ENCODE data around the gene MZT2B.
A peak's percentile ranks its signal among the peaks of the same experiment; 100 is the strongest.
"Not testable (repeated sequence)": the region's sequence is repeated elsewhere in the genome, so short reads cannot be mapped to it uniquely, and the experiment has no call there.

Gene MZT2B

DNA sequence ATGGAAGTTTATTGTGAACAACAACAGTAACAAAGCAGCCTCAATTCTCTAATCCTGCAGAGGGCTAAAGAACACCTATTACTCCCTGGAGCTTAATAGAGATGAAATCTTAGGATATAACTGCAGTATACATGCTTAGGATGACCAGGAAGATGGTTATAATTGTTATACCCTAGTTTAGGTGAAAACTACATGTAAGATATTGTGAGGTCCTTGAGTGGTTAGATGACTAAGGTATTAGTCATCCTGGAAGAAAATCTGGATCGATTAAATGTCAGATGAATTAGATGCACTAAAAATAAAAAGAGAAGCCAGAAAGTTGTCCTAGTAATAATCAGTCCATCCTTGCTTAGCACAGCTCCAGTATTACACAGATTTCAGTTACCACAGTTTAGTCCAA, 38.4 kb downstream of the MZT2B start:
- DNase-seq, result not testable (repeated sequence)

- peak; percentile 25 for DNase-seq
These were observed 40.5 kb downstream of the MZT2B start for GRCh38 chr2:130222523-130222922.

- not testable (repeated sequence) for DNase-seq
These were observed 45.9 kb downstream of the MZT2B start for GRCh38 chr2:130228005-130228404.

- not testable (repeated sequence) for DNase-seq
These were observed 46.6 kb downstream of the MZT2B start for GRCh38 chr2:130228467-130229160.

- peak; percentile 43 for DNase-seq
These were observed 47.1 kb downstream of the MZT2B start for GRCh38 chr2:130229161-130229510.

- not testable (repeated sequence) for DNase-seq
These were observed 48.3 kb downstream of the MZT2B start for GRCh38 chr2:130230376-130230775.

- DNase-seq, result not testable (repeated sequence)
These were observed 48.8 kb downstream of the MZT2B start for GRCh38 chr2:130230907-130231306.

DNA sequence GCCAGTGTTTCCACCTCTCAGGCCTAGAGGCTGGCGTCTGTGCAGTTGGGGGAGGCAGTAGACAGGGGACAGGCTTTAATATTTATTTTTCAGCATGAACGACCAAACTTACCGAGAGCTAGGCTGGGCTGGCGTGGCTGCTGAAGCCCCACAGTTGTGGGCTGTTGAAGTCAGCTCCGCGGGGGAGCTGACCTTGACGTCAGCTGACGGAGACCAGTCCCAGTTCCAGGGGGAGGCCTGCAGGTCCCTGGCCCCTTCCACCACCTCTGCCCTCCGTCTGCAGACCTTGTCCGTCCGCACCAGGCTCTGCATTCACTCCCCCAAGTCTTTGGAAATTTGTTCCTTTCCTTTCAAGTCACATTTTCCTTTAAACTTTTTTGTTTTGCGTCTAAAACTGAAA, 49.6 kb downstream of the MZT2B start:
- DNase-seq, result no peak

- DNase-seq, result not testable (repeated sequence)
These were observed 51.0 kb downstream of the MZT2B start for GRCh38 chr2:130233066-130233465.

DNA sequence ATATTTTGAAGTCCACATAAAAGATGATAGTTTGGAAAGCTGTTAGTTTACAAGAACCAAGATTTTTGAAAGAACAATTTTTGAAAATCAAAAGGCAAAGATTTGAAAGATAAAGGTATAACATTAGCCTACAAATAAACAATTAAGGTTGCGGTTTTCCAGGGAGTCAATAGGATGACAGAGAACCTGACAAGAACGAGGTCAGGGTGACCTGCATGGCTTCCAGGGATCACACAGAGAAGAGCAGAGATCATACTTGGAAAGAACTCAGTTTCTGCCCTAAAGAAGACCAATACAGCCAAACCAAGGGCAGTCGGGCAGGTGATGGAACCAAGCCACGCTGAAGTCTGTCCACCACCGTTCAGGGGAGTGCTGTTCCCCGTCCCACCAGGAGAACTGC, 57.5 kb downstream of the MZT2B start:
- DNase-seq, result not testable (repeated sequence)
